ENCODE results near the gene DNMT3A. TPM values are rescaled to one million over a fixed set of nuclear protein-coding genes. Genes with fewer than 3 reads are reported as not detected.

DNMT3A gene
- total RNA-seq, 1 experiment from 2014 or later, result 12.2 TPM

GRCh38 chr2:25233916-25234605 is 107.7 kb downstream of the DNMT3A start:
- Histone ChIP-seq H3K4me2 (ENCODE audit: low read length) (no peak overlapping the region), H3K27ac (ENCODE audit: low read length) (no peak overlapping the region), H2AFZ (ENCODE audit: low read length) (no peak overlapping the region), H3K36me3 (ENCODE audit: low read depth, low read length) (peaks cover 9% of the 10 kb centered on the region; the same call in 1 of the 2 replicates), H3K27me3 (ENCODE audit: low read length) (no peaks in the 10 kb centered on the region), H3K9me3 (ENCODE audit: low read length) (no peaks in the 10 kb centered on the region), H3K9me2 (replicated peaks; ENCODE audit: low read length) (no peaks in the 10 kb centered on the region), H3K79me2 (ENCODE audit: low read length) (no peaks in the 10 kb centered on the region), H3K9ac (ENCODE audit: low read length) (no peak overlapping the region), H4K20me1 (ENCODE audit: low read length) (no peaks in the 10 kb centered on the region), H3F3A (ENCODE audit: low read length, unreplicated experiment) (no peaks in the 10 kb centered on the region), H3K4me3 (ENCODE audit: low read length) (no peak overlapping the region), H3K4me1 (ENCODE audit: insufficient read depth, low read length) (0 out of 2 replicates have a peak, but pooled peaks cover 1% of the 10 kb centered on the region)
- BruUV-seq (replicated peaks), result no TSS peak
- ATAC-seq (no peak), DNase-seq (no peak)
- POLR2A ChIA-PET (ENCODE audit: unreplicated experiment), result no interaction called here
- CTCF ChIA-PET, result no interaction called here
- TF ChIP-seq, protein P1, sequence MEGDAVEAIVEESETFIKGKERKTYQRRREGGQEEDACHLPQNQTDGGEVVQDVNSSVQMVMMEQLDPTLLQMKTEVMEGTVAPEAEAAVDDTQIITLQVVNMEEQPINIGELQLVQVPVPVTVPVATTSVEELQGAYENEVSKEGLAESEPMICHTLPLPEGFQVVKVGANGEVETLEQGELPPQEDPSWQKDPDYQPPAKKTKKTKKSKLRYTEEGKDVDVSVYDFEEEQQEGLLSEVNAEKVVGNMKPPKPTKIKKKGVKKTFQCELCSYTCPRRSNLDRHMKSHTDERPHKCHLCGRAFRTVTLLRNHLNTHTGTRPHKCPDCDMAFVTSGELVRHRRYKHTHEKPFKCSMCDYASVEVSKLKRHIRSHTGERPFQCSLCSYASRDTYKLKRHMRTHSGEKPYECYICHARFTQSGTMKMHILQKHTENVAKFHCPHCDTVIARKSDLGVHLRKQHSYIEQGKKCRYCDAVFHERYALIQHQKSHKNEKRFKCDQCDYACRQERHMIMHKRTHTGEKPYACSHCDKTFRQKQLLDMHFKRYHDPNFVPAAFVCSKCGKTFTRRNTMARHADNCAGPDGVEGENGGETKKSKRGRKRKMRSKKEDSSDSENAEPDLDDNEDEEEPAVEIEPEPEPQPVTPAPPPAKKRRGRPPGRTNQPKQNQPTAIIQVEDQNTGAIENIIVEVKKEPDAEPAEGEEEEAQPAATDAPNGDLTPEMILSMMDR (conservative IDR thresholded peaks at IDR 0.05; ENCODE audit: low read depth, low read length), result no peak
- TF ChIP-seq EZH2phosphoT487 (IDR thresholded peaks at IDR 0.05; ENCODE audit: borderline replicate concordance, low read length) (no peak), EZH2 (IDR thresholded peaks at IDR 0.05; ENCODE audit: low read length, unreplicated experiment) (no peak)
- intact Hi-C loops (cut with micrococcal nuclease), result no loop called here

DNA sequence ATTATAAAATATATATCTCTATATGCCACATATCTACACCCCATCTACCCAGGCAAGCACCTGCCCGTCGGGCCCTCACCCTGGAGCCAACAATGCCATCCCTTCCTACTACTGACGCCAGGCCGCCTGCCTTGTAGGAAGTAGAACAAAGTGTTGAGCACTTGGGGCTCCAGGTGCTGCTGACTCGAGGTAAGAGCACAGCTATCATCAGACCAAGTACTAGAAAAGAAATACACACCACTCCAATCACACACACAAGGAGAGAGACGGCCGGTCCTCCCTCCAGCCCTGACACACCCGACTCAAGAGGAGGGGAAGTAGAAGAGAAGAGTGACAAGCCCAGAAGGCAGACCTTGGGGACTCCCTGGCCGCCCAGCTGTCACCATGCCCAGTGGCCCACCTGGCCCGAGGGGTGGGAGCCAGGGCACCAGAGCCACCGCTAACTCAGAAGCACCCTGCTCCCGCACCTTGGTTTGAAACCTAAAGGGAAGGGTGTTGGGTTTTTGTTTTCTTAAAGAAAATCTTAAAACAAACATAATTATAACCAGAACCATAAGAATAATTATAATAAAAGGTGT is 109.4 kb downstream of the DNMT3A start:
- Histone ChIP-seq H3K9ac (ENCODE audit: low read length) (no peak overlapping the region), H3K79me2 (ENCODE audit: low read length) (no peaks in the 10 kb centered on the region), H3K27ac (ENCODE audit: low read length) (no peak overlapping the region), H3K4me3 (ENCODE audit: low read length) (no peak overlapping the region), H3K27me3 (ENCODE audit: low read length) (no peaks in the 10 kb centered on the region), H3F3A (ENCODE audit: low read length, unreplicated experiment) (no peaks in the 10 kb centered on the region), H4K20me1 (ENCODE audit: low read length) (no peaks in the 10 kb centered on the region), H3K4me1 (ENCODE audit: insufficient read depth, low read length) (peaks cover 4% of the 10 kb centered on the region; the same call in 1 of the 2 replicates), H3K9me2 (replicated peaks; ENCODE audit: low read length) (no peaks in the 10 kb centered on the region), H3K36me3 (ENCODE audit: low read depth, low read length) (peaks cover 9% of the 10 kb centered on the region; the same call in 1 of the 2 replicates), H3K9me3 (ENCODE audit: low read length) (no peaks in the 10 kb centered on the region), H3K4me2 (ENCODE audit: low read length) (no peak overlapping the region), H2AFZ (ENCODE audit: low read length) (no peak overlapping the region)
- intact Hi-C loops (cut with micrococcal nuclease), result no loop called here
- DNase-seq (no peak), ATAC-seq (no peak)
- TF ChIP-seq, protein P1 (conservative IDR thresholded peaks at IDR 0.05; ENCODE audit: low read depth, low read length), result no peak
- TF ChIP-seq EZH2phosphoT487 (IDR thresholded peaks at IDR 0.05; ENCODE audit: borderline replicate concordance, low read length) (no peak), EZH2 (IDR thresholded peaks at IDR 0.05; ENCODE audit: low read length, unreplicated experiment) (no peak)
- CTCF ChIA-PET, result no interaction called here
- POLR2A ChIA-PET (ENCODE audit: unreplicated experiment), result no interaction called here
- BruUV-seq (replicated peaks), result no TSS peak

GRCh38 chr2:25230948-25231311 is 110.8 kb downstream of the DNMT3A start:
- ATAC-seq (no peak), DNase-seq (no peak)
- Histone ChIP-seq H3K9me2 (replicated peaks; ENCODE audit: low read length) (no peaks in the 10 kb centered on the region), H3K4me3 (ENCODE audit: low read length) (no peak overlapping the region), H3K27ac (ENCODE audit: low read length) (no peak overlapping the region), H4K20me1 (ENCODE audit: low read length) (no peaks in the 10 kb centered on the region), H3K4me2 (ENCODE audit: low read length) (no peak overlapping the region), H2AFZ (ENCODE audit: low read length) (no peak overlapping the region), H3K27me3 (ENCODE audit: low read length) (no peaks in the 10 kb centered on the region), H3F3A (ENCODE audit: low read length, unreplicated experiment) (no peaks in the 10 kb centered on the region), H3K36me3 (ENCODE audit: low read depth, low read length) (peaks cover 4% of the 10 kb centered on the region; the same call in 1 of the 2 replicates), H3K79me2 (ENCODE audit: low read length) (no peaks in the 10 kb centered on the region), H3K9me3 (ENCODE audit: low read length) (no peaks in the 10 kb centered on the region), H3K9ac (ENCODE audit: low read length) (no peak overlapping the region), H3K4me1 (ENCODE audit: insufficient read depth, low read length) (peaks cover 4% of the 10 kb centered on the region; the same call in 1 of the 2 replicates)
- POLR2A ChIA-PET (ENCODE audit: unreplicated experiment), result no interaction called here
- intact Hi-C loops (cut with micrococcal nuclease), result no loop called here
- TF ChIP-seq, protein P1 (conservative IDR thresholded peaks at IDR 0.05; ENCODE audit: low read depth, low read length), result no peak
- TF ChIP-seq EZH2phosphoT487 (IDR thresholded peaks at IDR 0.05; ENCODE audit: borderline replicate concordance, low read length), result no peak
- TF ChIP-seq EZH2 (IDR thresholded peaks at IDR 0.05; ENCODE audit: low read length, unreplicated experiment), result no peak
- no TSS peak for BruUV-seq (replicated peaks)
- CTCF ChIA-PET, result no interaction called here

Data from PC-3 (cell line).